HL-60/S4 treated with retinoic acid at 250 ng/mL for 4 days and 3 days (cell line): Measurements from ENCODE around the gene EXOC4.

ENCODE experiments used
- in situ Hi-C: fragments of 300-500 bp; cut with MboI; formaldehyde crosslinking; loops from 2 replicates; pipeline ENCODE4 v1.7.0; 2022; ENCODE audit warnings: low sequenced_read_pairs

EXOC4 gene

GRCh38 chr7:133522501-133522900 lies 269.6 kb downstream of the EXOC4 start:
- in situ Hi-C loops: no loop called here

- in situ Hi-C loops: no loop called here
These were observed 275.9 kb downstream of the EXOC4 start for GRCh38 chr7:133528796-133529195.

- in situ Hi-C loops: no loop called here
These were observed 277.0 kb downstream of the EXOC4 start for GRCh38 chr7:133529861-133530260.

- in situ Hi-C loops: no loop called here
These were observed 277.8 kb downstream of the EXOC4 start for GRCh38 chr7:133530682-133531081.

- in situ Hi-C loops: no loop called here
These were observed 281.9 kb downstream of the EXOC4 start for GRCh38 chr7:133534816-133535215.

GRCh38 chr7:133535308-133535707 lies 282.4 kb downstream of the EXOC4 start:
- in situ Hi-C loops: no loop called here

- in situ Hi-C loops: no loop called here
These were observed 283.6 kb downstream of the EXOC4 start for GRCh38 chr7:133536450-133536849.

- in situ Hi-C loops: no loop called here
These were observed 286.1 kb downstream of the EXOC4 start for GRCh38 chr7:133539016-133539415.

GRCh38 chr7:133540096-133540860 lies 287.4 kb downstream of the EXOC4 start:
- in situ Hi-C loops: no loop called here

GRCh38 chr7:133542209-133542780 lies 289.4 kb downstream of the EXOC4 start:
- in situ Hi-C loops: no loop called here

GRCh38 chr7:133543657-133544056 lies 290.8 kb downstream of the EXOC4 start:
- in situ Hi-C loops: no loop called here

- in situ Hi-C loops: no loop called here
These were observed 292.7 kb downstream of the EXOC4 start for GRCh38 chr7:133545618-133546017.

GRCh38 chr7:133547981-133548380 lies 295.1 kb downstream of the EXOC4 start:
- in situ Hi-C loops: no loop called here

- in situ Hi-C loops: no loop called here
These were observed 296.8 kb downstream of the EXOC4 start for GRCh38 chr7:133549633-133550032.

GRCh38 chr7:133550145-133550544 lies 297.3 kb downstream of the EXOC4 start:
- in situ Hi-C loops: no loop called here

- in situ Hi-C loops: no loop called here
These were observed 297.9 kb downstream of the EXOC4 start for GRCh38 chr7:133550811-133551210.

GRCh38 chr7:133551466-133551865 lies 298.6 kb downstream of the EXOC4 start:
- in situ Hi-C loops: no loop called here

- in situ Hi-C loops: no loop called here
These were observed 299.2 kb downstream of the EXOC4 start for GRCh38 chr7:133552079-133552478.

- in situ Hi-C loops: no loop called here
These were observed 301.5 kb downstream of the EXOC4 start for GRCh38 chr7:133554330-133554729.

GRCh38 chr7:133556048-133556447 lies 303.2 kb downstream of the EXOC4 start:
- in situ Hi-C loops: no loop called here

GRCh38 chr7:133556553-133556952 lies 303.7 kb downstream of the EXOC4 start:
- in situ Hi-C loops: no loop called here

- in situ Hi-C loops: no loop called here
These were observed 308.0 kb downstream of the EXOC4 start for GRCh38 chr7:133560900-133561299.

GRCh38 chr7:133561396-133561795 lies 308.5 kb downstream of the EXOC4 start:
- in situ Hi-C loops: no loop called here
